Measurements from ENCODE around the gene STX5. TPM values are rescaled to one million over a fixed set of nuclear protein-coding genes. Genes with fewer than 3 reads are reported as not detected.
A peak's percentile ranks its signal among the peaks of the same experiment; 100 is the strongest.
"Not testable (repeated sequence)": the region's sequence is repeated elsewhere in the genome, so short reads cannot be mapped to it uniquely, and the experiment has no call there.

The STX5 gene
- polyA plus RNA-seq, 3 donors = 29.6 to 40.2 (median 32.2) TPM

DNA sequence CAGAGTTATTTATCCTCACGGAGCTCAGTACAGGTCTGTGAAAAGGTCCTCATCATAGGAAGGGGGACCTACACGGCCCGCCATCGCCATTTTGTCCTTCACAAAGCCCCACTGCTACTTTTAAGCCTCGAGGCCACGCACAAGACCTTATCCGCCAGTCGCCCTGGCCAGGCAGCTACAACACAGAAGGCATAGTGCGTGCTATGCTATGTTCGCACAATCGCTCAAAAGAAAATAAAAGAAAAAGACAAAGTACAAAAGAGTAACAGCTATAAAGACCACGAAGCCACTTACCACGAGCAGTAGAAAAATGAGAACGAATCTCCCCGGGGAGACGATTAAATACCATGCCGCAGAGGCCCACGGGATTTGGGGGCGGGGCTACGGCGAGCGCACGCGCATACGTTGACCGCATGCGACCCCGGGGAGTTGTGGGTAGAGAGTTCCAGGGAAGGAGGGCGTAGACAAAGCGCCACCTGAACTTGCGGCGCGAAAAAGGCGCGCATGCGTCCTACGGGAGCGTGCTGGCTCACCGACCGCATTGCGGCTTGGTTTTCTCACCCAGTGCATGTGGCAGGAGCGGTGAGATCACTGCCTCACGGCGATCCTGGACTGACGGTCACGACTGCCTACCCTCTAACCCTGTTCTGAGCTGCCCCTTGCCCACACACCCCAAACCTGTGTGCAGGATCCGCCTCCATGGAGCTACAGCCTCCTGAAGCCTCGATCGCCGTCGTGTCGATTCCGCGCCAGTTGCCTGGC lies 23.9 kb upstream of the STX5 start:
- WGBS, 3 donors = 0 to 1% (median 0%) methylated on average over 53 to 54 of the region's 54 CpGs
- no peak overlapping the region for H3K27ac ChIP-seq (ENCODE audit: low read depth, low read length)

DNA sequence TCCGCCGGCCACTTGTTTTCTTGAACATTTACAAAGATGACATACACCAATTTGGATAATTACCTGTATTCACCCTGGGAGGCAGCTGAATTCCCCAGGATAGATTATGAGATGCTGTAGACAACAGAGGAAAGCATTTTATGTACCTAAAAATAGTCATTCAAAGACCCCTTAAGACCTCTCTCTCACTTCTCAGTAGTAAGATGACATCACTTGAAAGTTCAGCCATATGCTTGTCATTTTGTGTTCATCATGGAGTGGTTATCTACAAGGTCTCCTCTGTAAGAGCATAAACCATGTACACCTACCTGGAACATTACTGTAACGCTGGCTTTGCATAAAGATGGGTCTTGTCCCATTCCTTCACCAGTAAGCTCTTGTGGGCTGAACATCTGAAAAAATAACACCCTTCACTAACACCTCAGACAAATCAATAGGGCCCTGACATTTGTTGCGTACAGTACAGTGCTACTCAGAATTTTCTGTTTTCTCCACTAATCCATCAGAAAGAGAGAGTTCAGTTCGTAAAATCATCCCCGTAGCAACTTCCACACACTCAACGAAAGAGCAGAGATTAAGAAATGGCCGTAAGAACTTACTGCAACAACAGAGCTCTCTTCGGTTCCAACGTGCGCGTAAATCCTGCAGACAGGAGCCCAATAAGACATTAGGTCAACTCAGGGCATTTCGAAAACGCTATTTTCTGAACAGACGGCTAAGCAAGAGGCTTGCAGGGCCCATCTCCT lies 23.1 kb upstream of the STX5 start:
- WGBS, 3 donors = 2 to 3% (median 2%) methylated on average over 15 of the region's 15 CpGs
- no peak overlapping the region for H3K27ac ChIP-seq (ENCODE audit: low read depth, low read length)

DNA sequence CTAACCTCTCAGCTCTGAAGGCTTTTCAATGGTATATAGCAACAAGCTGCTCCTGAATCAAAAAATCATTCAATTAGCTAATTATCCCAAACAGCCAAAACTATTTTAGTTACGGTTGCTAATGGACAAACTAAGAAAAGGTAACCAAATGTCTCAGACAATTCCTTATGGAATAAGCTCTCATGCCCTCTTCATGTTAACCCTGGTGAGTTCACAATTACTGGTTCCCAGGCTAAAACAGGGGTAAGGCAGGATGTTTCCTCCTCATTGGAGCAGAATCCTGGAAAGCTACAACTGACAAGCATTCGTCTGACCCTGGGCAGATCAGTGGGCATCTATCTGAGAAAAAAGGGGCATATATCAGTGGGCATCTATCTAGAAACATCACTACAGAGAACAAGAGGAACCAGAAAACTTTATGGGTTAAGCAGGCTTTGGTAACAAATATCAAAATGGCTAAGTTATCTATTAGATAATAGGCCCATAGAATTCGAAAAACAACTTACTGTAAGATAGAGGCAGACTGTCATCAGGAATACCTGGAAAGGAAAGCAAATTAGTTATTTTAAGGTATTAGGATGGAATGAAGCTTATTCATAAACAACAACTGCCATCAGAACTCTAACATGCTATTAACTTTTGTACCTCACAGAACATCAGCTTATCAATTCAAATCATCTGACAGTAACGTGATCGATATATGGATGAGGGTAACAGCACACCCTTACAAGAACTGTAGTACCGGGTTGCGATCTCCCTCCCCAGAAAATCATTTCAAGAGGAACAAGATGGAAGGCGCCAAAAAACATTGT lies 22.4 kb upstream of the STX5 start:
- no peak overlapping the region for H3K27ac ChIP-seq (ENCODE audit: low read depth, low read length)
- WGBS, 3 donors = 10 to 19% (median 19%) methylated on average over 8 of the region's 8 CpGs

DNA sequence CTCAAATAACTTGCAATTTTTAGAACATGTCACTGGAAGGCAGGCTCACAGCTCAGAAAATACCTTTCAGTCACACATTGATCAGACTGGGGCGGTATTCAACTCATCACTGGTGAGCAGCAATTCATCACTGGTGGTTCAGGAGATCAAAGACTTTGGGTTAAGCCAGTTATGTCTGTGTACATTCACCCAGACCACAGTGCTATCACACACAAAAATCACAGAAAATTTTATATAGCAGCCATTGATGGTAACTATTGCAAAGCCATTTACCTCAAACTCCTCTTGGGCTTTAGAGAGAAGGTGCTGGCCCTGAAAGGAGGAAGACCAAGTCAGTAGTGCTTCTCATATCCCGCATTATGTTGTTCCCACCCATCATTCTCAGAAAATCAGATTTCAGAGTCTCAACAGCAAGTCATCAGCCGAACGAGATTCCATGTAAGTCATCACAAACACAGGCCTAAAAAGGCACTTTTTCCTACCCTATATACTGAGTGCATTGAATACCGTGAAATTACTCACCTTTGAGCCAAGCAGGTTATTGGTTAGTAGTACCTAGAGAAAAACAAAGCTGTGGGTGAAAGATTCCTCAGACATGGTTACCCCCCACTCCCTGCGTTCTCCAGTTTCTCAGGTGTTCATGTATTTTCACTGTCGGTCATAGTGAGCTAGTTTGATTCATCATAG lies 21.6 kb upstream of the STX5 start:
- 59 to 65% (median 61%) methylated on average over 7 of the region's 7 CpGs for WGBS, 3 donors

DNA sequence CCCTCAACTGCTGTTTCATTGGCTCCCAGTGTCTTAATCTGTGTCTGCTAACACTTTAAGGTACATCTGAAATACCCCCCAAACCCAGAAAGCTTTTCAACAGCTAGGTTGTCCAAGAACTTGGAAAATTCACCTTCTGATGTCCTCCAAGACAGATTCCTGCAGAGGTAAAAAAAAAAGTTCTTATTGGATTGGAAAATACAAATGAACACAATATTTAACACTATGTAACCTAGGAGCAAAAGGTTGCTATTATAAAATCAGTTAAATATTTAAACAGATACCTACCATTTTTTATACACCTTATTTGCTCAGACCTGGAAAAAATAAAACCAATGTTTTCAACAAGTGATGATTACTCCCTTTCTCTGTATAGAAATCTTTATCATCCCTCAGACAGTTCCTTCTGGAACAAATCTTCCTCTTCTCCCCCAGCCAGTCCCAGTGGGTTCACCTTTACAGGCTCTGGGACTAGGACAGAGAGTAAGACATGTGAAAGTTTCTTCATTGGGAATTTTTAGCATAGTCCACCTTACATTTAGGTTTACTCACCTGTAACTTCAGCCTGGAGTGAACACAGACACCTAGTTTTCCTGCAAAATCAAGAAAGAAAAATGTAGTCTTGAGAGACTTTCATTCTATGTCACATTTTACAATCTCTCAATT lies 20.8 kb upstream of the STX5 start:
- H3K27ac ChIP-seq (ENCODE audit: low read depth, low read length) = no peak overlapping the region

More for the DNA sequence above, 21.6 kb upstream of the STX5 start:
- H3K27ac ChIP-seq (ENCODE audit: low read depth, low read length) = no peak overlapping the region

DNA sequence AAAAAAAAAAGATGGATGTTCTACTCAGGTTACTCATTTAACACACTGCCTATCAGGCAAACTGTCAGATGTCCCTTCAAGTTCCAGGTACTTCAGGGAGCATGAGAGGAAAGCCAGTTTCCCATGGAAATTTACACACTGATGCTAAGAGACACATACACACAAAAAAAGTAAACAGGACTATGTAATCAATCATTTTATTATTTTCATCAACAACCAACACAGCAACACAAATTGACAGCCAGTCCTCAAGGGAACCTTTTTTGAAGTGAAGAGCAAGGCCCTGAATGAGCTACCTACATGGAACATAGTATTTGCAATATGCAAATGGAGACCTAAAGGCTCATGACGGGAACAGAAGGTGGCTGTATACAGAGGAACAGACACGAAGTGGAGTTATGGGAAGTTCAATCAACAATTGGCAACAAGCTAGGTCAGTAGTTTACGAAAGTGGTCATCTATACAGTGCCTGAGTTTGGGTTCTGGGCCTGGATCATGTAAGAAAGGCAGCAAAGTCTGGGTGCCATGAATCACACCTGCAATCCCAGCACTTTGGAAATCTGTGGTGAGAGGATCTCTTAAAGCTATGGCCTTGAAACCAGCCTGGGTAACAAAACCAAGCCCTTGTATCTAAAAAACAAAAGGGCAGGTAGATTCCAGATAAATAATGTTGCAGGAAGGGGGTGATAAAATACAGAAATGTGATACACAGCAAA lies 20.1 kb upstream of the STX5 start:
- no peak overlapping the region for H3K27ac ChIP-seq (ENCODE audit: low read depth, low read length)
- 23 to 68% (median 60%) methylated on average over 3 of the region's 3 CpGs for WGBS, 3 donors

DNA sequence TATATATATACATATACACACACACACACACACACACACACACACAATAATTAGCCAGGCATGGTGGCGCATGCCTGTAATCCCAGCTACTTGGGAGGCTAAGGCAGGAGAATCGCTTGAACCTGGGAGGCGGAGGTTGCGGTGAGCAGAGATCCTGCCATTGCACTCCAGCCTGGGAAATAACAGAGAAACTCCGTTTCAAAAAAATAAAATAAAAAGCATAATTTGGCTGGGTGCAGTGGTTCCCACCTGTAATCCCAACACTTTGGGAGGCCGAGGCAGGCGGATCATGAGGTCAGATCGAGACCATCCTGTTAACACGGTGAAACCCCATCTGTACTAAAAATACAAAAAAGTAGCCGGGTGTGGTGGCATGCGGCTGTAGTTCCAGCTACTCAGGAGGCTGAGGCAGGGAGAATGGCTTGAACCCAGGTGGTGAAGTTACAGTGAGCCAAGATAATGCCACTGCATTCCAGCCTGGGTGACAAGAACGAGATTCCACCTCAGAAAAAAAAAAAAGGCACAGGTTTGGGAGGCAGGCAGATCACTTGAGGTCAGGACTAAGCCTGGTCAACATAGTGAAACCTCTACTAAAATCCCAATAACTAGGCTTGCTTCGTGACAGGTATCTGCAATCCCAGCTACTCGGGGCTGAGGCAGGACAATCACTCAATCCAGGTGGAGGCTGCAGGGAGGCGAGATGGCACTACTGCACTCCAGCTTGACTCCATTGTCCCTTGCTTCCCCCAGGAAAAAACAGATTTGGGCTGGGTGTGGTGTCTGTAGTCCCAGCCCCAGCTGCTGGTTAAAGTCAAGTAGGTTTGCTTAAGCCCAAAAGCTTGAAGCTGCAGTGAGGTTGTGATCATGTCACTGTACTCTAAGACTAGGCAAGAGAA lies 19.3 kb upstream of the STX5 start:
- whole genome bisulfite sequencing, 3 donors = 70 to 73% (median 72%) methylated on average over 15 of the region's 15 CpGs
- no peak overlapping the region for H3K27ac ChIP-seq (ENCODE audit: low read depth, low read length)

DNA sequence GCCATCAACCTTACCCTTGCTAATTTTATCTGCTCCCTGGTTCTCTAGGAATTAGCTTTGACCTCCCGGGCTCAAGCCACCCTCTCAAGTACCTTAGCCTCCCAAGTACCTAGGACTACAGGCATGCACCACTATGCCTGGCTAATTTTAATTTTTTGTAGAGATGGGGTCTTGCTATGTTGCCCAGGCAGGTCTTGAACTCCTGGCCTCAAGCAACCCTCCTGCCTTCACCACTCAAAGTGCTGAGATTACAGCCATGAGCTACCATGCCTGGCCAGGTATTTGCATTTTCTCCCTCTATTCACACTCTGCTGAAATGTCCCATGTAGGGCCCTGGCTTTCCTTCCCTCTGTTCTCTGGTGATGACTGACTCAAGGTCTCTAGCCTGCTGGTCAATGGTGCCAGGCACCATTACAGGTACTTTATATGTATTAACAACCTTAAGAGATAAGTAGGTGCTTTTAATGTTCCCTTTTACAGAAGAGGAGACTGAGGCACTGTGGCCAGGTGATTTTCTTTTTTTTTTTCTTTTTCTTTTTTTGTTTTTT lies 16.0 kb upstream of the STX5 start:
- WGBS, 3 donors = 89 to 94% (median 92%) methylated on average over 1 of the region's 1 CpG
- H3K27ac ChIP-seq (ENCODE audit: low read depth, low read length) = no peak overlapping the region

DNA sequence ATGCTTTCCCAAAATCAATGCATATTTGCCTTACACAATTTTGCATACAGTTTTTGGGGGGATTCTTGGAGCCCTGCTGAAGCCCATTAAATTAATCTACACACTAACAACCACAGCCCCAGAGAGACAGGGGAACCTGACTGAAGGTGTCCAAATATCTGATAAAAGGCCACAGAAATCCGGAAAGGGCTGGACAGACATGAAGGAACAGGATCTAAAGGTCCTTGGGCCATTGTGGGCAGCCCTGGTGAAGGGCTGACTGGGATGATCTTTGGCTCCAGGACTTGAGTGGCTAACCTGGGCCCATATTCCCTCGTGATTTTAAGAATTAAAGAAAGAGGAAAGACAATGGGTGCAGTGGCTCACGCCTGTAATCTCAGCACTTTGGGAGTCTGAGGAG lies 14.3 kb upstream of the STX5 start:
- 89 to 92% (median 89%) methylated on average over 3 of the region's 3 CpGs for WGBS, 3 donors
- H3K27ac ChIP-seq (ENCODE audit: low read depth, low read length) = no peak overlapping the region

DNA sequence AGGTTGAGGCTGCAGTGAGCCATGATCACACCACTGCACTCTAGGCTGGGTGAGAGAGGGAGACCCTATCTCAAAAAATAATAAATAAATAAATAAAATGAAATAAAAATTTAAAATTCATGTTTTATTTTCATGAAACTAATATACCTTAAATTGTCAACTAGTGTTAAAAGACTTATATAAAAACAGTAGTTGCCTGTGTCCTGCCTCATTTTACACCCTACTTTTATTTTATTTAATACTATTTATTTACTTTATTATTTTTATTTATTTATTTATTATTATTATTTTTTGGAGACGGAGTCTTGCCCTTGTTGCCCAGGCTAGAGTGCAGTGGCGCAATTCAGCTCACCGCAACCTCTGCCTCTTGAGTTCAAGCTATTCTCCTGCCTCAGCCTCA lies 12.3 kb upstream of the STX5 start:
- 94 to 97% (median 97%) methylated on average over 3 of the region's 3 CpGs for WGBS, 3 donors
- H3K27ac ChIP-seq (ENCODE audit: low read depth, low read length) = no peak overlapping the region

DNA sequence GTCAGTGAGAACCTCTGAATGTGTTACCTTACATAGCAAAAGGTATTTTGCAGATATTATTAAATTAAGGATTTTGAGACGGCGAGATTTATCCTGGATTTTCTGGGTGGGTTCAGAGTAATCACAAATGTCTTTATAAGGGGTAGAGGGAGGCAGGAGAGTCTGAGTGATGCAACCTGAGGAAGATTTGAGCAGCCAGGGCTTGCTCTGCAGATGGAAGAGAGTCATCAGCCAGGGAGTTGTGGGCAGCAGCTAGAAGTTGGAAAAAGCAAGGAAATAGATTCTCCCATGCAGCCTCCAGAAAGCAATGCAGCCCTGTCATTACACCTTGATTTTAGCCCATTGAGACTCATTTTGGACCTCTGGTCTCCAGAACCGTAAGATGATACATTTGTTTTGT lies 11.6 kb upstream of the STX5 start:
- H3K27ac ChIP-seq (ENCODE audit: low read depth, low read length) = no peak overlapping the region
- 97 to 98% (median 97%) methylated on average over 3 of the region's 3 CpGs for WGBS, 3 donors

DNA sequence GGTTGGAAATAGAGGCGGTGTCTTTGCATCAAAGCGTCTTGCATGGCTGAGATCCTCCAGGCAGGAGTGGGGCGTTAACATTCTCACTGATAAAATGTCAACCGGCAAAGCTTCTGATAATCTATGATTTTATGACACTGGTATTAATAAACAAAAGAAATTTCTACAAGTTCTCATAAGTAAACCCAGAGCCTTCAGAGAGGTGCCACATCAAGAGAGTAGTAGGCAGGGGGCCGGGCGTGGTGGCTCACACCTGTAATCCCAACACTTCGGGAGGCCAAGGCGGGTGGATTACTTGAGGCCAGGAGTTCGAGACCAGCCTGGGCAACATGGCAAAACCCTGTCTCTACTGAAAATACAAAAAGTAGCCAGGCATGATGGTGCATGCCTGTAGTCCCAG lies 11.0 kb upstream of the STX5 start:
- 87 to 88% (median 88%) methylated on average over 9 of the region's 9 CpGs for WGBS, 3 donors
- not testable (repeated sequence) for H3K27ac ChIP-seq (ENCODE audit: low read depth, low read length)

DNA sequence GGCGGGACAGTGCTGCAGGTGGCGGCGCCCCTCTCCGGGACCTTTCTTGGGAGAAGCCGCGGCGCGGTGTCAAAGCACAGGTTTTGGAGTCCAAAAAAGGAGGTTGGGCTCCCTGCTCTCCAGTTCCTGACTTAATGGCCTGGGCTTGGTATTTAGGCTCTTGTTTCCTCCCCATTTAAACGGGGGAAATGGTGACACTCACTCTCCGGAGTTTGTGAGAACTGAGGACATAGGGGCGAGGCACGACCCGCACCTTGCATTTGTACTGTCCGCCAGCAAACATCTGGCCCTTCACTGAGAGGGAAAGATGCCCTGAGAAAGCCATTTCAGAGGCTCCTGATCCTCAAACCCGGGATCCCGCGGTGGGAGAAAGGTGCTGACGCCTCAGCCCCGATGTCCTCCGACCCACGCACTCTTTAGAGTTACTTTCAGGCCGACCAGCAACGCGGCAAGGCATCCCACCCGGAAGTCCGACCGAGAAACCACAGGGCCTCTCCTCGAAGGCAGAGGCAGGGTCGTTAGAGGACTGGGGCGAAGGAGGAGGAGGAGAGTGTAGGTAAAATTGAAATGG lies 10.4 kb upstream of the STX5 start:
- 6 to 13% (median 7%) methylated on average over 30 of the region's 30 CpGs for WGBS, 3 donors
- peak overlapping the region; percentile 70 for H3K27ac ChIP-seq (ENCODE audit: low read depth, low read length)

DNA sequence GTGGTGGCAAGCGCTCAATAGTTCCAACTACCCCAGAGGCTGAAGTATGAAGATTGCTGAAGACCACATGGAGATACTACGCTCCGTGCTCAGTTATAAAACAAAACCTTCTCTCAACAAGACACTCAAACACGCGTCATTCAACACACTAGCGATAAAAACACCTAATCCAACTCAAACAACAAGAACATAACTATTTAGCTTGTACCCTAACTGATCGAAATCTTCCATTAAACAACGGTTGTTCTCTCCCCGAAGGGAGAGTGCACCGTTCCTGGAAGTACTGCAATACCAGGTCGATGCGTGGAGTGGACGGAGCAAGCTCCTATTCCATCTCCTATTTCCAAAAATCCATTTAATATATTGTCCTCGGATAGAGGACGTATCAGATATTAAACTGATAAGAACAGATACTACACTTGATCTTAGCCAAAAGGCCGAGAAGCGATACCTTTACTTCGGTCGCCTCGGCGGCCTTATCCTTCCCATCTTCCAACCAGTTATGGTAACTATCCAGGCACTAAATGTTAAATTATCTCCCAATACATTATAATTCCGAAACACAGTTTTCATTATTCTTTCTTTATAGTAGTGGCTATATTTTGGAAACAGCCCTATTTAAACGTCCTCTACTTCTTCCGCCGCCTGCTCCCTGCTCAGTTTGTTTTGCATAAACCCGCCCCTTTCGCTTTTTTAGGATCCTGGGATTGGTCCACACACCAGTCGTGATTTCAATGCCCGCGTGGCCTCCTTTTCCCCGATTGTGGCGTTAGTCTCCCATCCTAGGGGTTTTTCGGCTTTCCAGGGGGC lies 9.7 kb upstream of the STX5 start:
- 0 to 1% (median 0%) methylated on average over 33 of the region's 33 CpGs for WGBS, 3 donors
- H3K27ac ChIP-seq (ENCODE audit: low read depth, low read length) = peak overlapping the region; percentile 72

DNA sequence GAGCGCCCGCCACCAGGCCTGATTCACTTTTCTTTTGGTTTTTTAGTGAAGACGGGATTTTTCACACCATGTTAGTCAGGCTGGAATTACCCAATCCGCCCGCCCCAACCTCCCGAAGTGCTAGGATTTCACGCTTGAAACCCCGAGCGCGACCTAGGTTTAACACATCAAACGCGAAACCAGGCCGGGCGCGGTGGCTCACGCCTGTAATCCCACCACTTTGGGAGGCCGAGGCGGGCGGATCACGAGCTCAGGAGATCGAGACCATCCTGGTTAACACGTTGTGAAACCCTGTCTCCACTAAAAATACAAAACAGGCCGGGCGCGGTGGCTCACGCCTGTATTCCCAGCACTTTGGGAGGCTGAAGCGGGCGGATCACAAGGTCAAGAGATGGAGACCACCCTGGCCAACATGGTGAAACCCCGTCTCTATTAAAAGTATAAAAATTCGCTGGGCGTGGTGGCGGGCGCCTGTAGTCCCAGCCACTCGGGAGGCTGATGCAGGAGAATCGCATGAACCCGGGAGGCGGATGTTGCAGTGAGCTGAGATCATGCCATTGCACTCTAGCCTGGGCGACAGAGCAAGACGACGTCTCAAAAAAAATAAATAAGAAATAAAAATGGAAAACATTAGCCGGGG lies 9.0 kb upstream of the STX5 start:
- WGBS, 3 donors = 1 to 2% (median 1%) methylated on average over 41 of the region's 41 CpGs
- H3K27ac ChIP-seq (ENCODE audit: low read depth, low read length) = peak overlapping the region; percentile 72

All from adipose tissue (tissue), 3 donors.